ENCODE measurements around the gene HNRNPK. TPM values are rescaled to one million over a fixed set of nuclear protein-coding genes. Genes with fewer than 3 reads are reported as not detected.

Gene HNRNPK
- total RNA-seq, 1 donor from 2014 or later = 720 TPM

- Mint-ChIP-seq H3K36me3 (ENCODE audit: insufficient read depth) (peaks cover 9% of the 10 kb centered on the region), H3K9me3 (ENCODE audit: low read depth) (no peaks in the 10 kb centered on the region), H3K27ac (no peak overlapping the region), H3K27me3 (no peaks in the 10 kb centered on the region), H3K4me1 (ENCODE audit: low read depth) (peaks cover 6% of the 10 kb centered on the region), H3K4me3 (ENCODE audit: low read depth) (no peak overlapping the region)
- TF ChIP-seq, protein P1, sequence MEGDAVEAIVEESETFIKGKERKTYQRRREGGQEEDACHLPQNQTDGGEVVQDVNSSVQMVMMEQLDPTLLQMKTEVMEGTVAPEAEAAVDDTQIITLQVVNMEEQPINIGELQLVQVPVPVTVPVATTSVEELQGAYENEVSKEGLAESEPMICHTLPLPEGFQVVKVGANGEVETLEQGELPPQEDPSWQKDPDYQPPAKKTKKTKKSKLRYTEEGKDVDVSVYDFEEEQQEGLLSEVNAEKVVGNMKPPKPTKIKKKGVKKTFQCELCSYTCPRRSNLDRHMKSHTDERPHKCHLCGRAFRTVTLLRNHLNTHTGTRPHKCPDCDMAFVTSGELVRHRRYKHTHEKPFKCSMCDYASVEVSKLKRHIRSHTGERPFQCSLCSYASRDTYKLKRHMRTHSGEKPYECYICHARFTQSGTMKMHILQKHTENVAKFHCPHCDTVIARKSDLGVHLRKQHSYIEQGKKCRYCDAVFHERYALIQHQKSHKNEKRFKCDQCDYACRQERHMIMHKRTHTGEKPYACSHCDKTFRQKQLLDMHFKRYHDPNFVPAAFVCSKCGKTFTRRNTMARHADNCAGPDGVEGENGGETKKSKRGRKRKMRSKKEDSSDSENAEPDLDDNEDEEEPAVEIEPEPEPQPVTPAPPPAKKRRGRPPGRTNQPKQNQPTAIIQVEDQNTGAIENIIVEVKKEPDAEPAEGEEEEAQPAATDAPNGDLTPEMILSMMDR (IDR thresholded peaks at IDR 0.05; ENCODE audit: unreplicated experiment) = no peak
- no peak for DNase-seq (ENCODE audit: low spot score, unreplicated experiment)
Measured at GRCh38 chr9:84002344-84002743, 22.3 kb upstream of the HNRNPK start.

DNA sequence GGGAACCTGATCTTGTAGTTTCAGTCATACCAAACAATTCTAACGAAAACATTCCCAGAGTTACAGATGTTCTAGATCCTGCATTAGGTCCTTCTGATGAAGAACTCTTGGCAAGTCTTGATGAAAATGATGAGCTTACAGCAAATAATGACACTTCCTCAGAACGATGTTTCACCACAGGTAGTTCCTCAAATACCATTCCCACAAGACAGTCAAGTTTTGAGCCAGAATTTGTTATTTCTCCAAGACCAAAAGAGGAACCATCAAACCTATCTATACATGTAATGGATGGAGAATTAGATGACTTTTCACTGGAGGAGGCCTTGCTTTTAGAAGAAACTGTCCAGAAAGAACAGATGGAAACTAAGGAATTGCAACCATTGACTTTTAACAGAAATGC is 21.6 kb upstream of the HNRNPK start:
- no peak for DNase-seq (ENCODE audit: low spot score, unreplicated experiment)
- H3K27me3 Mint-ChIP-seq = no peaks in the 10 kb centered on the region
- TF ChIP-seq, protein P1 (IDR thresholded peaks at IDR 0.05; ENCODE audit: unreplicated experiment) = no peak
- peaks cover 7% of the 10 kb centered on the region for H3K4me1 Mint-ChIP-seq (ENCODE audit: low read depth)
- H3K36me3 Mint-ChIP-seq (ENCODE audit: insufficient read depth) = peaks cover 9% of the 10 kb centered on the region
- no peak overlapping the region for H3K4me3 Mint-ChIP-seq (ENCODE audit: low read depth)
- no peaks in the 10 kb centered on the region for H3K9me3 Mint-ChIP-seq (ENCODE audit: low read depth)
- H3K27ac Mint-ChIP-seq = no peak overlapping the region

DNA sequence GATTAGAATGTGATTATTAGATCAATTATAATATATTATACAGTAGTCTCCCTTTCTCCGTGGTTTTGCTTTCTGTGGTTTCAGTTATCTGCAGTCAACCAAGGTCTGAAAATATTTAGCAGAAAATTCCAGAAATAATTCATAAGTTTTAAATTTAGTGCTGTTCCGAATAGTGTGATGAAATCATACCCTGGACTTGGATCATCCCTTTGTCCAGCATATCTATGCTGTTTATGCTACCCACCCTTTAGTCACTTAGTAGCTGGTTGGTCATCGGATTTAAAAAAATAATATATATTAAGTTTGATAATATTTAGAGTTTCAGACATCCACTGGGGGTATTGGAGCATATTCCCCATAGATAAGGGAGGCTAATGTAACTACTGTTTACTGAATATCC is 20.2 kb upstream of the HNRNPK start:
- Mint-ChIP-seq H3K27me3 (no peaks in the 10 kb centered on the region), H3K9me3 (ENCODE audit: low read depth) (no peaks in the 10 kb centered on the region), H3K27ac (no peak overlapping the region), H3K36me3 (ENCODE audit: insufficient read depth) (peaks cover 10% of the 10 kb centered on the region), H3K4me3 (ENCODE audit: low read depth) (no peak overlapping the region), H3K4me1 (ENCODE audit: low read depth) (peaks cover 8% of the 10 kb centered on the region)
- TF ChIP-seq, protein P1 (IDR thresholded peaks at IDR 0.05; ENCODE audit: unreplicated experiment) = no peak
- no peak for DNase-seq (ENCODE audit: low spot score, unreplicated experiment)

GRCh38 chr9:83999141-83999918 is 19.3 kb upstream of the HNRNPK start:
- no peaks in the 10 kb centered on the region for H3K9me3 Mint-ChIP-seq (ENCODE audit: low read depth)
- no peak overlapping the region for H3K27ac Mint-ChIP-seq
- H3K4me1 Mint-ChIP-seq (ENCODE audit: low read depth) = peaks cover 8% of the 10 kb centered on the region
- no peak overlapping the region for H3K4me3 Mint-ChIP-seq (ENCODE audit: low read depth)
- DNase-seq (ENCODE audit: low spot score, unreplicated experiment) = no peak
- peaks cover 10% of the 10 kb centered on the region for H3K36me3 Mint-ChIP-seq (ENCODE audit: insufficient read depth)
- no peaks in the 10 kb centered on the region for H3K27me3 Mint-ChIP-seq
- TF ChIP-seq, protein P1 (IDR thresholded peaks at IDR 0.05; ENCODE audit: unreplicated experiment) = no peak

- H3K9me3 Mint-ChIP-seq (ENCODE audit: low read depth) = no peaks in the 10 kb centered on the region
- H3K27me3 Mint-ChIP-seq = no peaks in the 10 kb centered on the region
- TF ChIP-seq, protein P1 (IDR thresholded peaks at IDR 0.05; ENCODE audit: unreplicated experiment) = no peak
- peaks cover 6% of the 10 kb centered on the region for H3K36me3 Mint-ChIP-seq (ENCODE audit: insufficient read depth)
- no peak overlapping the region for H3K4me3 Mint-ChIP-seq (ENCODE audit: low read depth)
- no peak for DNase-seq (ENCODE audit: low spot score, unreplicated experiment)
- H3K4me1 Mint-ChIP-seq (ENCODE audit: low read depth) = peaks cover 18% of the 10 kb centered on the region
- no peak overlapping the region for H3K27ac Mint-ChIP-seq
Measured at GRCh38 chr9:83996126-83996525, 16.1 kb upstream of the HNRNPK start.

Measured in progenitor cell of endocrine pancreas (in vitro differentiated cells).